K562 (cell line): Measurements from ENCODE around the gene MED20. TPM values are rescaled to one million over a fixed set of nuclear protein-coding genes. Genes with fewer than 3 reads are reported as not detected.

Source experiments
- BHLHE40 ChIP-seq: IDR thresholded peaks from 2 replicates; pipeline ENCODE4 v1.6.1; 2011; ENCODE audit warnings: low read length, improper control_type of control experiment
- CBFA2T2 ChIP-seq: fragments of 450-650 bp; conservative IDR thresholded peaks from 2 replicates; pipeline ENCODE4 v1.6.1; 2017; ENCODE audit warnings: mild to moderate bottlenecking
- CREM ChIP-seq: IDR thresholded peaks from 2 replicates; pipeline ENCODE4 v1.6.1; 2014; ENCODE audit warnings: antibody characterized with exemption, low read depth
- ELF4 ChIP-seq: fragments of 450-650 bp; formaldehyde crosslinking; IDR thresholded peaks from 2 replicates; pipeline ENCODE4 v1.4.0; 2022; ENCODE audit warnings: missing genetic modification characterization
- GTF2A2 ChIP-seq: IDR thresholded peaks from 2 replicates; pipeline ENCODE4 v1.6.1; 2016; ENCODE audit warnings: mild to moderate bottlenecking, missing genetic modification characterization, missing compliant biosample characterization
- NCOA1 ChIP-seq: fragments of 450-650 bp; IDR thresholded peaks from 2 replicates; pipeline ENCODE4 v1.6.1; 2016; ENCODE audit warnings: low read depth
- NELFE ChIP-seq: IDR thresholded peaks from 2 replicates; pipeline ENCODE4 v1.6.1; 2011; ENCODE audit warnings: mild to moderate bottlenecking; ENCODE audit not compliant: insufficient read depth, insufficient read length
- NFE2L1 ChIP-seq: fragments of 450-650 bp; IDR thresholded peaks from 2 replicates; pipeline ENCODE4 v1.6.1; 2016; ENCODE audit warnings: missing genetic modification characterization, low read depth, mild to moderate bottlenecking, missing compliant biosample characterization, moderate library complexity, borderline replicate concordance
- NFIC ChIP-seq: fragments of 450-650 bp; IDR thresholded peaks from 2 replicates; pipeline ENCODE4 v1.6.1; 2017; ENCODE audit warnings: mild to moderate bottlenecking, inconsistent platforms
- NONO ChIP-seq, 2 experiments: fragments of 200-400 bp in 1 of 2; fragments of 450-650 bp in 1 of 2; formaldehyde crosslinking in 1 of 2; IDR thresholded peaks; 2 replicates each; pipeline ENCODE4 v1.6.1; 2017; ENCODE audit warnings: low read depth in 2 of 2, mild to moderate bottlenecking in 2 of 2, moderate library complexity in 2 of 2, low read length in 1 of 2
- NRF1 ChIP-seq, 2 experiments: fragments of 450-650 bp; IDR thresholded peaks in 1 of 2; conservative IDR thresholded peaks in 1 of 2; 2 replicates each; pipeline ENCODE4 v1.6.1; 2014; ENCODE audit warnings: mild to moderate bottlenecking in 2 of 2
- SMAD2 ChIP-seq: fragments of 150-350 bp; IDR thresholded peaks from 2 replicates; pipeline ENCODE4 v1.6.1; 2014; ENCODE audit warnings: low read depth, mild to moderate bottlenecking, low read length
- TGIF2 ChIP-seq: sonication (generic); formaldehyde crosslinking; IDR thresholded peaks from 2 replicates; pipeline ENCODE4 v1.8.1; 2022; ENCODE audit warnings: mild to moderate bottlenecking, missing genetic modification reagents, moderate library complexity
- TOE1 ChIP-seq, 2 experiments: fragments of 450-650 bp in 1 of 2; sonication (generic) in 1 of 2; formaldehyde crosslinking in 1 of 2; IDR thresholded peaks; 2 replicates each; pipeline versions ENCODE4 v1.7.1 to v1.8.0; 2016 to 2022; ENCODE audit warnings: borderline replicate concordance in 2 of 2, mild to moderate bottlenecking in 2 of 2, antibody characterized with exemption in 1 of 2, inconsistent platforms in 1 of 2, low read depth in 1 of 2, missing genetic modification reagents in 1 of 2, moderate library complexity in 1 of 2
- ZNF133 ChIP-seq: fragments of 250-450 bp; sonication (Bioruptor Pico); IDR thresholded peaks from 2 replicates; pipeline ENCODE4 v1.4.0; 2020; ENCODE audit warnings: mild to moderate bottlenecking
- ZNF3 ChIP-seq: fragments of 250-450 bp; sonication (Bioruptor Pico); IDR thresholded peaks from 2 replicates; pipeline ENCODE4 v1.5.0; 2021; ENCODE audit warnings: mild to moderate bottlenecking, moderate library complexity
- ZNF584 ChIP-seq: fragments of 200-800 bp; sonication (Bioruptor generic); IDR thresholded peaks from 2 replicates; pipeline ENCODE4 v1.6.1; 2016; ENCODE audit warnings: low read depth, mild to moderate bottlenecking, missing genetic modification characterization, missing compliant biosample characterization
- ZNF77 ChIP-seq: fragments of 250-450 bp; sonication (Bioruptor Pico); IDR thresholded peaks from 2 replicates; pipeline ENCODE4 v1.5.0; 2020
- polyA plus RNA-seq, 8 experiments: library from polyadenylated mRNA; depleted of rRNA in 4 of 8; stranded (reverse) in 5 of 8; unstranded in 3 of 8; fragments of >200 nt; fragmentation: Nextera tagmentation in 2 of 8; fragmentation: Illumina TruSeq in 1 of 8; extraction: Ambion mirVana in 2 of 8; extraction: Trizol in 1 of 8; gene quantifications; 2 replicates each; pipeline versions ENCODE4 v1.2.1 to v1.2.3, GENCODE V29; 2011 to 2014; ENCODE audit warnings: inconsistent platforms in 1 of 8, missing spikeins in 1 of 8
- total RNA-seq, 7 experiments: library from RNA; depleted of rRNA in 6 of 7; stranded (reverse); fragments of >200 nt in 6 of 7; fragmentation: Illumina TruSeq in 2 of 7; extraction: Trizol in 2 of 7; gene quantifications; 2 replicates each; pipeline versions ENCODE4 v1.2.1 to v1.2.3, GENCODE V29; 2011 to 2021; ENCODE audit warnings: low replicate concordance in 1 of 7
- TF ChIP-seq, protein P1 (sequence below): fragments of 200-400 bp; formaldehyde crosslinking; IDR thresholded peaks from 2 replicates; pipeline ENCODE4 v1.6.1; 2017; ENCODE audit warnings: mild to moderate bottlenecking, low read depth, low read length, moderate library complexity
- TF ChIP-seq, protein P2 (sequence below): fragments of 450-650 bp; IDR thresholded peaks from 2 replicates; pipeline ENCODE4 v1.7.1; 2018; ENCODE audit warnings: mild to moderate bottlenecking, low read depth; ENCODE audit not compliant: partially characterized antibody
- TF ChIP-seq, protein P3 (sequence below): IDR thresholded peaks from 2 replicates; pipeline ENCODE4 v1.6.1; 2011; ENCODE audit not compliant: insufficient read length; ENCODE audit errors: extremely low read depth
- TF ChIP-seq, protein P4 (sequence below): sonication (generic); formaldehyde crosslinking; IDR thresholded peaks from 2 replicates; pipeline ENCODE4 v1.8.0; 2022; ENCODE audit warnings: missing genetic modification reagents, mild to moderate bottlenecking, borderline replicate concordance

The MED20 gene
- total and polyA plus RNA-seq, 9 of the 15 experiments (the other 6 are each of a cell fraction or from before 2014, with no cell fraction given) = 27.3 to 80.9 (median 46.0) TPM

DNA sequence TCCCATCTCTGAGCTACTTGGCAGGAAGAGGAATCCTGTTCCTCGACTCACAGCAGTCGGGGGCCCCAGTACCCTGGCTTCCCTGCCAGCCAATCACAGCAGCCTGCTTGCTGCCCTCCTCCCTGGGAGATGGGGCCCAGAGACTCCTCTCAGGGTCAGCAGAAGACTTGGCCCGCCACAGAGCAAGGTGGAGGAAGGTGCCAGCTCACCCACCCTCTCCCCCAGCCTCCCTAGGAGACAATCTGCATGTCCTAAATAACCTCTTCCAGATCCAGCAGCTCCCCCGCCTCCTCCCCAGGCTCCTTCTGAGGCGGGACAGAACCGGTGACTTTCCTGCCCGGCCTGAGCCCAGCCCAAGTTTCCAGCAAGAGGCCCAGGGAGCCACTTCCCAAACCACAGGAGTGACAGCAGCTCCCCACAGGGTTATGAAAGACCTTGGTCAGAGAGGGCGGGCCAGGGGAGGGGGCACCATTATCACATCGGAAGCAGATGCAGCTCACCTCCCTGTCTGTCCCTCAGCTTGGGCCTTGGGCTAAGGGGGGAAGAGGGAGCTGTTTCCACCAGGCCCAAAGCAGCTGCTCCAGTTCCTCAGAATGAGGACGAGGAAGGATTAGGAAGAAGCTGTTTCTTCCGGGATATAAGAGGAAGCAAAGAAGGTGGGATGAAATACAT lies 18.4 kb upstream of the MED20 start (continued):
- TF ChIP-seq ELF4 (CRISPR knock-in tag) (peak; percentile 9; the same call in 1 of the 2 replicates), ZNF133 (no peak), GTF2A2 (tag) (no peak), ZNF77 (CRISPR knock-in tag) (no peak), ZNF584 (CRISPR knock-in tag) (no peak), CREM (peak; percentile 31; the same call in 1 of the 2 replicates), NFE2L1 (tag) (no peak), ZNF3 (CRISPR knock-in tag) (no peak), TOE1 (IDR thresholded peaks at IDR 0.05; ENCODE audit: borderline replicate concordance) (peak; percentile 45; the same call in 1 of the 2 replicates), TOE1 (CRISPR knock-in tag; IDR thresholded peaks at IDR 0.05; ENCODE audit: borderline replicate concordance, low read depth) (no peak), NCOA1 (peak; percentile 63; the same call in 1 of the 2 replicates), SMAD2 (no peak), NONO (IDR thresholded peaks at IDR 0.05; ENCODE audit: low read depth in 2 of 2, low read length in 1 of 2) (no peak), CBFA2T2 (peak; percentile 74), BHLHE40 (no peak), TGIF2 (no peak), NRF1 (conservative IDR thresholded peaks at IDR 0.05 in 1 of 2, IDR thresholded peaks at IDR 0.05 in 1 of 2) (peak; percentile 41 to 43), NFIC (peak; percentile 57), NELFE (no peak)
- TF ChIP-seq, protein P1, sequence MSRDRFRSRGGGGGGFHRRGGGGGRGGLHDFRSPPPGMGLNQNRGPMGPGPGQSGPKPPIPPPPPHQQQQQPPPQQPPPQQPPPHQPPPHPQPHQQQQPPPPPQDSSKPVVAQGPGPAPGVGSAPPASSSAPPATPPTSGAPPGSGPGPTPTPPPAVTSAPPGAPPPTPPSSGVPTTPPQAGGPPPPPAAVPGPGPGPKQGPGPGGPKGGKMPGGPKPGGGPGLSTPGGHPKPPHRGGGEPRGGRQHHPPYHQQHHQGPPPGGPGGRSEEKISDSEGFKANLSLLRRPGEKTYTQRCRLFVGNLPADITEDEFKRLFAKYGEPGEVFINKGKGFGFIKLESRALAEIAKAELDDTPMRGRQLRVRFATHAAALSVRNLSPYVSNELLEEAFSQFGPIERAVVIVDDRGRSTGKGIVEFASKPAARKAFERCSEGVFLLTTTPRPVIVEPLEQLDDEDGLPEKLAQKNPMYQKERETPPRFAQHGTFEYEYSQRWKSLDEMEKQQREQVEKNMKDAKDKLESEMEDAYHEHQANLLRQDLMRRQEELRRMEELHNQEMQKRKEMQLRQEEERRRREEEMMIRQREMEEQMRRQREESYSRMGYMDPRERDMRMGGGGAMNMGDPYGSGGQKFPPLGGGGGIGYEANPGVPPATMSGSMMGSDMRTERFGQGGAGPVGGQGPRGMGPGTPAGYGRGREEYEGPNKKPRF = no peak
- TF ChIP-seq, protein P2, sequence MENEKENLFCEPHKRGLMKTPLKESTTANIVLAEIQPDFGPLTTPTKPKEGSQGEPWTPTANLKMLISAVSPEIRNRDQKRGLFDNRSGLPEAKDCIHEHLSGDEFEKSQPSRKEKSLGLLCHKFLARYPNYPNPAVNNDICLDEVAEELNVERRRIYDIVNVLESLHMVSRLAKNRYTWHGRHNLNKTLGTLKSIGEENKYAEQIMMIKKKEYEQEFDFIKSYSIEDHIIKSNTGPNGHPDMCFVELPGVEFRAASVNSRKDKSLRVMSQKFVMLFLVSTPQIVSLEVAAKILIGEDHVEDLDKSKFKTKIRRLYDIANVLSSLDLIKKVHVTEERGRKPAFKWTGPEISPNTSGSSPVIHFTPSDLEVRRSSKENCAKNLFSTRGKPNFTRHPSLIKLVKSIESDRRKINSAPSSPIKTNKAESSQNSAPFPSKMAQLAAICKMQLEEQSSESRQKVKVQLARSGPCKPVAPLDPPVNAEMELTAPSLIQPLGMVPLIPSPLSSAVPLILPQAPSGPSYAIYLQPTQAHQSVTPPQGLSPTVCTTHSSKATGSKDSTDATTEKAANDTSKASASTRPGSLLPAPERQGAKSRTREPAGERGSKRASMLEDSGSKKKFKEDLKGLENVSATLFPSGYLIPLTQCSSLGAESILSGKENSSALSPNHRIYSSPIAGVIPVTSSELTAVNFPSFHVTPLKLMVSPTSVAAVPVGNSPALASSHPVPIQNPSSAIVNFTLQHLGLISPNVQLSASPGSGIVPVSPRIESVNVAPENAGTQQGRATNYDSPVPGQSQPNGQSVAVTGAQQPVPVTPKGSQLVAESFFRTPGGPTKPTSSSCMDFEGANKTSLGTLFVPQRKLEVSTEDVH = peak; percentile 38
- TF ChIP-seq, protein P3, sequence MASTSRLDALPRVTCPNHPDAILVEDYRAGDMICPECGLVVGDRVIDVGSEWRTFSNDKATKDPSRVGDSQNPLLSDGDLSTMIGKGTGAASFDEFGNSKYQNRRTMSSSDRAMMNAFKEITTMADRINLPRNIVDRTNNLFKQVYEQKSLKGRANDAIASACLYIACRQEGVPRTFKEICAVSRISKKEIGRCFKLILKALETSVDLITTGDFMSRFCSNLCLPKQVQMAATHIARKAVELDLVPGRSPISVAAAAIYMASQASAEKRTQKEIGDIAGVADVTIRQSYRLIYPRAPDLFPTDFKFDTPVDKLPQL = no peak
- TF ChIP-seq, protein P4, sequence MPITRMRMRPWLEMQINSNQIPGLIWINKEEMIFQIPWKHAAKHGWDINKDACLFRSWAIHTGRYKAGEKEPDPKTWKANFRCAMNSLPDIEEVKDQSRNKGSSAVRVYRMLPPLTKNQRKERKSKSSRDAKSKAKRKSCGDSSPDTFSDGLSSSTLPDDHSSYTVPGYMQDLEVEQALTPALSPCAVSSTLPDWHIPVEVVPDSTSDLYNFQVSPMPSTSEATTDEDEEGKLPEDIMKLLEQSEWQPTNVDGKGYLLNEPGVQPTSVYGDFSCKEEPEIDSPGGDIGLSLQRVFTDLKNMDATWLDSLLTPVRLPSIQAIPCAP (CRISPR knock-in tag) = no peak
